ENCODE data around the gene KRT2.
"Not testable (repeated sequence)": the region's sequence is repeated elsewhere in the genome, so short reads cannot be mapped to it uniquely, and the experiment has no call there.

KRT2 gene

DNA sequence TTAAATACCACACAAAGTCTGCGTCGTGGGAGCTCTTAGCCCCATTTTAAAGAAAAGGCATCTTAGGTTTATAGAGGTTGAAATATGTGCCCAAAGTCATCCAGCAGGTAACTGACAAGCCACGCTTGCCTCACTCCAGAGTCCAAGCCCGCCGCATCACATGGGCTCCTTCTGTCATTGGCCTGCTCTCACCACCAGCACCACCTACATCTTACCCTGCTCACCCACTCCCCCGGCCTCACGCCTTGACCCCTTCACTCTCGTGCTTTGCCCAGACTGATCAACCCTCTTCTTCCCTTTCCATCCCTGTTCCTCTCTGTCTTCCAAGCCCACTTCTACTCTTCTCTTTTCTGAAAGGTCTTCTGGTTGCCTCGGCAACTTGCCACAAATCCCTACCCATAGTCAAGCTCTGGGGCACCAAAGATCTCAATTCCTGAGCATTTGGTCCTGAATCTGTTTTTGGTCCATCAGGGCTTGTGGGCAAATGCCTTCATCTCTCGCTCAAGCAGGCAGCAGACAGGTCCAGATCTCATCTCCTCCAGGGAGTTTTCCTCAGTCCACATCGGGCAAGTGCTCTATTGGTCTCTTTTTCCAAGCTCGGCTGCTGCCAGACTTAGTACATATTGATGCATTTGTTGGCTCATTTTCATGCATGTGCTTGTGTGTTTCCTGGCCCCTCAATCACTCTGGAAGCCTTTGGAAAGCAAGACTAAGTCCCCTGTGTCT, 31.7 kb upstream of the KRT2 start:
- no peak for DNase-seq

- no peak for DNase-seq
Measured at GRCh38 chr12:52682938-52683574, 31.0 kb upstream of the KRT2 start.

DNA sequence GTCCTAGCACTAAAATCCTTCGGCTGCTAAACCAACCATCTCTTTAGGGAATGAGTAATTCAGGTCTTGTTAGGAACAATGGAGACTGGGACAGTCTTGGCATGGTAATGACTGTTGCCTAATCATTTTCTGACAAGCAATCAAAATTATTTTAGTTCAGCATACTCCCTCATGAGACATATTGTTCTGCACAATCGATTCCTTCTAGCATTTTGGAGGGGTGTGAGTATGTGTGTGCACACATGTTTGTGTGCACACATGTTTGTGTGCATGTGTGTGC, 30.3 kb upstream of the KRT2 start:
- DNase-seq, result no peak

DNA sequence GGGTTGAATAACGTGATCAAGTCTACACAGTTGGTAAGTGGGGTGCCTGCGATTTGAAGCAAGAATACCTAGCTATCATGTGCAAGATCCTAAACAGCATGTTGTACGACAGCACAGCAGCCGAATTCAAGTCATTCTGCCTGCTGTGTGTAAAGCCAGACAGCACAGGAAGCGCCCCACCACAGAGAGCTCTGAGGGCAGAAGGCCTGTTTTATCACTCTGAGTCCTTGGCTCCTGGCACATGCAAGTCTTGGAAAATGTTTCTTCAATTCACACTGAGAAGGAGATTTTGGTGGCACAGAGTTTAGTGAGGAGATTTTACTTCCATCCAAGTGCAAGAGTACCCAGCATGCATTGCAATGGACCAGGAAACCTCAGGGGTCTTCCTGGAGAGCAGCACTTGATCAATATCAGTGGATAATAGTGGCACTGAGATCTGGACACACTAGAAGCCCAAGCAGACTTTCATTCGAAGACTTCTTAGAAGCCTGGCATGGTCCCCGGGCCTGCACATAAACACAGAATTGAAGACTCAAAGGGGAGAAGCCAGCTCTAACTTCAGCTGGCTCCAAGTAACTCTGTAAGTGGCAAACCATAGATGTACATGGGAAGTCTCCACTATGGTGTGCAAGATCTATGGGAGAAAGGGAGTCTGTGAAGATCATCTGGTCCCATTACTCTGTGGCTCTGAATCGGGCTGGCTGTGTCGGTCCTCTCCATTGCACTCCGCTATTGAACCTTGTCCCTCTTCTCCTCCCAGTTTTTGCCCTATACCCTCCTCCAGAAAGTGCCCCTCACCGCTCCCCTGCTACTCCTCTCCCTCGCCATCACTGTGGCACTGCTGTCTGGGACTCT, 29.7 kb upstream of the KRT2 start:
- no peak for DNase-seq

GRCh38 chr12:52680363-52680762, 28.4 kb upstream of the KRT2 start, which contains the start of gene KRT1:
Gene KRT1, minus strand, starts transcription at chr12:52680407. Its CDS starts 59 bp downstream, at chr12:52680348.
- DNase-seq, result no peak

DNA sequence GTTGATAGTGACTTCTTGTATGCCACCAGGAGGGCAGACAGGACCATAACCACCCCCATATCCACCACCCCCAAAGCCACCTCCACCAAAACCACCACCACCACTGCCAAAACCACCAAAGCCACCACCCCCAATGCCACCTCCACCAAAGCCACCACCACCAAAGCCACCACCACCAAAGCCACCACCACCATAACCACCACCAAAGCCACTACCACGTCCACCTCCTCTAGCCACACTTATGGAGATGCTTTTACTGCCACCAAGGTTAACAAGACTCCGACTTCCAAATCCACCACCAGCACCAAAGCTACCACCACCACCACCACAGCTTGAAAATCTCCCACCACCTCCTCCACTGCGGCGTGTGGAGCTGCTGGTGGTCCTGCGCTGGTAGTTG, 27.9 kb upstream of the KRT2 start:
- DNase-seq, result no peak

GRCh38 chr12:52677671-52678070, 25.7 kb upstream of the KRT2 start:
- DNase-seq, result no peak

DNA sequence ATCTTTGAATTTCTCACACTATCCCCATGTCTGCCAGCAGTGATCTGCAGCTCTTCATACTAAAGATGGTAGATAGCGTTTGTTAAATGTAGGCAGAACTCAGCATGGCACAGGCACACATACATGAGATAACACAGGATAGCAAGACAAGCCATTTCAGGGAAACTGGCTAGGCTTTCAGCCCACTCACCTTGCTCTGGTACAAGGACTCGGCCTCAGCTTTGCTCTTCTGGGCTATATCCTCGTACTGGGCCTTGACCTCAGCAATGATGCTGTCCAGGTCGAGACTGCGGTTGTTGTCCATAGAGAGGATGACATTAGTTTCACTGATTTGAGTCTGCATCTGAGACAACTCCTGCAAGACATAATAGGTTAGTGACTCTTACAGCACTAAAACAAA, 25.1 kb upstream of the KRT2 start:
- no peak for DNase-seq

- DNase-seq, result no peak
Measured at GRCh38 chr12:52676163-52676562, 24.2 kb upstream of the KRT2 start.

- DNase-seq, result no peak
Measured at GRCh38 chr12:52675301-52675701, 23.3 kb upstream of the KRT2 start.

- DNase-seq, result no peak
Measured at GRCh38 chr12:52674433-52674775, 22.4 kb upstream of the KRT2 start.

GRCh38 chr12:52673713-52674432, 21.9 kb upstream of the KRT2 start:
- DNase-seq, result no peak

DNA sequence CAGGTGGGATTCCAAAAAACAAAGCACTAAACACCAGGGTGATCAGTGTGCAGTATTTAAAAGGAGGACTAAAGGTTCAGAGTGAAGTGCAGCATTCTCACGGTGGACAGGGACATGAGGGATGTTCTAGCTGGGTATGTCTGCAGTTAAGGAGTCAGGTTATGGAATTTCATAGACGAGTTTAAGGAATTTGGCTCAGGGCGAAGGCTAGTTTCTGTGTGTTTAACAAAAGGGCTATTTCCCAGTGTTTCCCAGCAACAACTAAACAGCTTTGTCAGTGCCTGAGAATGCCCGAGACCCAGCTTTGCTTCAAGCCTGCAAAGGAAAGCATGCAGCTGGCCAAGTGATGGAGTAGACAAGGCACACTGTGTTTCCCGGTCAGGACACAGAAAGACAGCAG, 21.2 kb upstream of the KRT2 start:
- no peak for DNase-seq

- DNase-seq, result no peak
Measured at GRCh38 chr12:52672321-52672933, 20.4 kb upstream of the KRT2 start.

- DNase-seq, result no peak
Measured at GRCh38 chr12:52670961-52671360, 18.9 kb upstream of the KRT2 start.

GRCh38 chr12:52670506-52670905, 18.5 kb upstream of the KRT2 start:
- no peak for DNase-seq

DNA sequence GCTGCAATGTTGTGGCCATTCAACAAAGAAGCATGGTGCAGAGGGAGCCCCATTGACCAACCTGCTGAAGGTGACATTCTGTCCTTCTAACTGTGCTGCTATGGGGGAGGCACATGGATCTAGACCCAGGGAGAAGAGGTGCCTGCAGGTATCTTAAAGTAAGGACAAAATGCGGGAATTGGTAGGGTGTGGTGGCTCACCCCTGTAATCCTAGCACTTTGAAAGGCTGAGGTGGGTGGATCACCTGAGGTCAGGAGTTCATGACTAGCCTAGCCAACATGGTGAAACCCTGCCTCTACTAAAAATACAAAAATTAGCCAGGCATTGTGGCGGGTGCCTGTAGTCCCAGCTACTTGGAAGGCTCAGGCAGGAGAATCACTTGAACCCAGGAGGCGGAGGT, 17.9 kb upstream of the KRT2 start:
- not testable (repeated sequence) for DNase-seq

GRCh38 chr12:52669426-52669825, 17.4 kb upstream of the KRT2 start:
- DNase-seq, result no peak

- no peak for DNase-seq
Measured at GRCh38 chr12:52667931-52668330, 15.9 kb upstream of the KRT2 start.

DNA sequence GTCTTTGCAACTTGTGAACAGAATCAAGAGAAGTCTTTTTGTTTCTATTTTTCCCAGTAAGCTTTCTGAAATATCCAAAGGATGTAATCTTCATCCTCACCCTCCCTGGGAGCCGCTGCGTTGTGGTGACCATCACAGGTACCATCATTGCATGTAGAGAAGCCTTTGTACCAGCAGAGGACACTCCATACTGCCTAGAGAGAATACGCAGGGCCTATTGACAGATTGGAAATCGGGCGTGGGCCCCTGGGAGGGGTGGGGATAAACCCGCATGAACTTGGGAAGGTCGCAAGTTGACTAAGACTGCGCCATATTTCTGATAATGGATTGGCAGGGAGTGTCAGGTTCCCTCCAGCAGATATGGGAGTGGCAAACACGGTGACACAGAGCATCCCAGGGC, 15.5 kb upstream of the KRT2 start:
- DNase-seq, result no peak

GRCh38 chr12:52666471-52666870, 14.5 kb upstream of the KRT2 start:
- no peak for DNase-seq

DNA sequence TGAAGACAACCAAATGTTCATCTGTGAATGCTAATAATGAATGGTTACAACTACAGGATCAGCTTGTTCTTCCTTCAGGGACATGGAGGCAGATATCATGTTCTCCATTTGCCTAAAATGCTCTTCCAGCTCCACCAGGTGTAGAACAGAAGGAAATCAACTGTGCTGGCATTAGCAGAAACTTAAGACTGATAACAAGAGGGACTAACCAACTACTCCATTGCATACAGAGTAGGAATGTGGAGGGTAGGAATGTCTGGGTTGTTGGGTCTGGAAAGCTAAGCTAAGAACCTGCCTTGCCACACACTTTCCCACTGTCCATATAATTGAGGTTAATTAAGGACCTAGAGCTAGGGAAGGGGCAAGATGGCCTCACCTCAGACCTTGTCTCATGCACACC, 11.4 kb upstream of the KRT2 start:
- no peak for DNase-seq

- DNase-seq, result no peak
Measured at GRCh38 chr12:52662918-52663229, 10.9 kb upstream of the KRT2 start.

Data from SHP77 treated with DMSO at 0.1 percent for 48 hours (cell line).